ENCODE data around the gene P2RY8. TPM values are rescaled to one million over a fixed set of nuclear protein-coding genes. Genes with fewer than 3 reads are reported as not detected.

Gene P2RY8
- total and polyA plus RNA-seq, 10 of the 15 experiments (the other 5 are each of a cell fraction or from before 2014, with no cell fraction given) = 2.0 to 64.4 (median 36.5) TPM

GRCh38 chrX:1507511-1508463, 29.2 kb downstream of the P2RY8 start (continued):
- TF ChIP-seq ZNF592 (IDR thresholded peaks at IDR 0.05) = no peak; the same call in none of the 2 replicates
- no peak for TF ChIP-seq RB1 (IDR thresholded peaks at IDR 0.05; ENCODE audit: borderline replicate concordance)
- peak; percentile 95 to 97 for TF ChIP-seq IKZF2 (IDR thresholded peaks at IDR 0.05)
- TF ChIP-seq CBX5 (IDR thresholded peaks at IDR 0.05; ENCODE audit: low read depth) = 0 out of 2 replicates have a peak, but pooled peaks have one; percentile 63
- no peak for TF ChIP-seq CBX3 (IDR thresholded peaks at IDR 0.05; ENCODE audit: borderline replicate concordance, low read depth)
- TF ChIP-seq BCLAF1 (IDR thresholded peaks at IDR 0.05) = no peak
- no peak for TF ChIP-seq ZZZ3 (IDR thresholded peaks at IDR 0.05; ENCODE audit: control insufficient read depth, insufficient read length, low read depth)
- no peak for TF ChIP-seq HSF1 (IDR thresholded peaks at IDR 0.05; ENCODE audit: low read depth, low read length)
- peak; percentile 89; the same call in 1 of the 2 replicates for TF ChIP-seq MTA3 (IDR thresholded peaks at IDR 0.05; ENCODE audit: borderline replicate concordance, low read length)
- TF ChIP-seq PKNOX1 (IDR thresholded peaks at IDR 0.05) = peak; percentile 30
- TF ChIP-seq SRF (IDR thresholded peaks at IDR 0.05; ENCODE audit: low read depth in 2 of 2, low read length in 2 of 2) = 0 out of 4 replicates have a peak, but pooled peaks of 1 of the 2 experiments have one; percentile 1
- TF ChIP-seq CUX1 (IDR thresholded peaks at IDR 0.05; ENCODE audit: insufficient replicate concordance, low read depth, low read length) = no peak
